Stimulated activated CD8-positive, alpha-beta memory T cell treated with anti-CD3 and anti-CD28 coated beads, Interleukin-7, amount 100 ng/mL, for 48 hours (primary cell): ENCODE measurements around the gene CDRT4.
"Not testable (repeated sequence)": the region's sequence is repeated elsewhere in the genome, so short reads cannot be mapped to it uniquely, and the experiment has no call there.

Source experiments
- DNase-seq, 2 donors: peaks; one replicate each; pipeline ENCODE4 v3.0.0-alpha.2; 2020; ENCODE audit warnings: low read depth in 1 of 2; ENCODE audit errors: extremely low read depth in 1 of 2

Gene CDRT4

DNA sequence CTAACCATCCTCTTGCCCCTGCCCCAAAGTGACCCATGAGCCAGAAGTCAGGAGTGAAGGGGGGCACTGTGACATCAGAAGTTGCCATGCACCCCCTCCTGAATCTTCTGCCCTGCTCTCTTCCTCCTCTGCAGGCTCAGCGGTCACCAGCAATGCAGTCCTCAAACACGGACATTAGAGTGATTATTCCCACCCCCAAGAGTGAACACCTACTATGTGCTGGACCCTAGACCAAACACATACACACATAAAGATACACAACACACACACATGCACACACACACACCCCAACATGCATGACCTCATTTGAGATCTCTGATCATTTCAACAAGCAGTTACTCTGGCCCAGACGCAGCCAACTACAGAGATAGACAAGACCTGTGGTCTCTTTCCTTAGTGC, at the start of gene CDRT4:
TSS of gene CDRT4 (minus strand) at position 30 of the 400 bp plus-strand sequence. CDS start 27,383 bp downstream, outside the sequence.
- no peak for DNase-seq

DNA sequence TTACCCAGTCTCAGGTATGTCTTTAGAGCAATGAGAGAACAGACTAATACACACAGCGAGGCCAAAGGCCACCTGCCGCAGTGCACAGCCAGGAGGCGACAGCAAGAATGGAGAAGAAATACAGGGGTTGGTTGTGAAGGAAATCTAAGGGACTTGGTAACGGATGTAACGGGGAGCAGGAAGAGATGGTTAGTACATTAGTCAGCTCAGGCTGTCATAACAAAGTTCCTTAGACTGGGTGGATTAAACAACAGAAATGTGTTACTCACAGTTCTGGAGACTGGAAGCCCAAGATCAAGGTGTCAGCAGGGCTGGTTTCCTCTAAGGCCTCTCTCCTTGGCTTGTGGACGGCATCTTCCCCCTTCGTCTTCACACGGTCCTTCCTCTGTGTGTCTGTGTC, 48.7 kb upstream of the CDRT4 start:
- DNase-seq = no peak

DNA sequence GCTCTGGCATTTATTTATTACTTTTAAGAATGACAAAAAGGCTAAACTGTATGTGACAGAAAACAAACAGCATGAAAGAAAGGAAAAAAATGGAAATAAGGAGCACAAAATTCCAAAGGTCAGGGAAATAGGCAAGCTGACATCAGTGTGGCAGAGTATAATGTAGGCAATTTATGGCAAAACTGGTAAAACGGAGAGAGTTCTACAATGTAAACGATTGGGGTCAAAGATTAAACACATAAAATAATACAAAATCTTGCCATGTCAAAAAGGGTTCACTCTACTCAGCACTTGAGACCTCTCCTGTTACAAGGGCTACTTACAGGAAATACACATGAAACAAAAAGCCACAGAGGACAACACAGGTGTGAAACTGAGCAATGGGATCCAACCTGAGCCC, 47.0 kb upstream of the CDRT4 start:
- DNase-seq = no peak

DNA sequence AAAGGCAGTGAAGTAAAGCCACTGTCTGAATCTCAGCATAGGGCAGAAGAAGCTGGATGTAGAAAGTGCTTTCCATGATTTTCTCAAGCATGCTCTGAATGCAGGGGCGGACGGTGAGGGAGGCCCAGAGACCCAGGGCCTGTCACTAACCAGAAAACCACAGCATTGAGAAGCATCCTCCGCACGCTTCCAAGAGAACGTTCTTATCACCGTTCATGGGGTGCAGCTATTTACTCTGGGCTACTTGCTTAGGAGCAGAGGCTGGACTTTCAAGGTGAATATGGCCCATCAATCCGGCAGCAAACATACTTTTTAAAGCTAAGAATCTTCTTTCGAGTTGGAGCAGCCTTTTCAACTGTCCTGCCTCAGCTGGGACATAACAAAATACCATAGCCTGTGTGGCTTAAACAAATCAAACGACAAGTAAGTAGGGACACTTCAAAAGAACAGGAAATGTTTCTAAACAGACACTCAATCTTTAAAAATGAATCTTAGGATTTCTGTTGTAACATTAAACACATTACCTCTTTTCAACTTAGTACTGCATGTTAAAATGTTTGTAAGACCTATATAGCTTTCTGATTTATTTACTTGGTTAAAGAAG, 46.5 kb upstream of the CDRT4 start:
- no peak for DNase-seq

DNA sequence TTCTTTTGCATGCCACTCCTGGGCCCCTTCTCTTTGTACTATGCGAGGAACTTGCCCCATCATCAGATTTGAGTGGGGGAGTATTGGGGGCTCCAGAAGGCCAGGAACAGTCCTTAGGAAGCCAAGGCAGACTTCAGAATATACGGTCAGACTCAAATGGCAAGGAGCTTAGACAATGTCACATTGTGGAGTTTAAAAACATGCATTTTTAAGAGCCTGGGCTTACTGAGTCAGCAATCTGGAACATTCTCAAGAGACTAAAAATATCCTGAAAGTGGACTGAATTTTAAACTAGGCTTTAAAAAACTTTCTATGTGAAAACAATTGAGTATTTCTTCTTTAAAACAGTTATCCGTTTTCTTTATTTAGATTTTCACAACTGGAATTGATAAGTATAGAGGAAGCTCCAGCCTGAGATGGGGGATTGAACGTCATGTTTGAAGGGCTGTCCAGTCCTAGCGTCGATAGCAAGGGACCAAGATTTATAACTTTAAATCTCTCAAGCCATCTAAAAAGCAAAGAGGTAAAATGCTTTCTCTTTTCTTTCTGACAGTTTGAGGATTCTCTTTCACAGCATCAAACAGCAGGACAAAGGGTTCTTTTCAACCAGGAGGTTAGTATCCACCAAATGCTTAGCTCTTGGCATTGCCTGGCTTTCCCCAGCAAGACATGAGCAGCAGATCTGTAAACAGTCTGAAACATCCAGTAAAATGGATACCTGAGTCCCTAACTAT, 45.8 kb upstream of the CDRT4 start:
- DNase-seq = no peak

DNA sequence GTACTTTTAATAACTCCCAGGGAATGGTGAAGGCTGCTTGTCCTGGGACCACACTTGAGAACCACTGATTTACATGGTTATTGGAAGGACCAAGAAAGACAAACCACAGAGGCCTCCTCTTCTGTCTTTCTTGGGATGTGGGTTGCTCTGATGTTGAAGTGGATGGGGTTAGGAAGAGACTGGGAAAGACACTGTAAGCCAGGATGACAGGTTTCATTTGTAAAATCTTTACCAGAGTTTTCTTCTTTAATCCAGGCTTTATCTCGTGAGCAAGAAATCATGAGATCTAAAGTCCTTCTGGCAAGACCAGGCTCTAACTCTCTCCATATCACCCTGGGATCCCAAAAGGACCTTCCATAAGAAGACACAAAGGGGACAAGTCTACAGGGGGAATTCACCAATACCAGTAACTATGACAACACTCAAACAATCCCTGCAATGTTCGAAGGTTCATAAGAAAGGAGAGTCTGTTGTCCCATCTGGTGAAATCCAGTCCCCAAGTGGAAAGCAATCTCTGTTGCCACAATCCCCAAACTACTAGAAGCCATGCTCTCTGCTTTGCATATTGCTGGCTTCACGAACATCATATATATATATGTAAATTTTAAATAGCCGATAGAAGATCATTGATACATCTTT, 44.8 kb upstream of the CDRT4 start:
- no peak for DNase-seq

DNA sequence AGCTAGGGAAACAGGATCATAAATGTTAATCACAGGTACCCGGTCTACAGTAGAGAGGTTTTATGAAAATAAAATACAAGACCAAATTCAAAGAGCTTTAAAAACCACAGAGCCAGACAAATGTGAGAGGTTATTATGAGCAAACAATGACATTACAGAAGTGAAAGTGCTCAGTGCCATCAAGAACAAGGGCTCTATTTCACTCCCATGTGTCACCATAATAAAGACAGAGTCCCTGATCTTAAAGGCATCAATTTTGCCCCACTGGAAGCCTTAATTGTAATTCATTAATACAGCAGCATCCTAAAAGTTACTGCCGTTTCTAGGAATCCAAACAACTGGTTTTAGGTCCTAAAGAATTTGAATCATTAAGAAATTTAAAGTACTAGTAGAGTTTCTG, 43.7 kb upstream of the CDRT4 start:
- DNase-seq = no peak

DNA sequence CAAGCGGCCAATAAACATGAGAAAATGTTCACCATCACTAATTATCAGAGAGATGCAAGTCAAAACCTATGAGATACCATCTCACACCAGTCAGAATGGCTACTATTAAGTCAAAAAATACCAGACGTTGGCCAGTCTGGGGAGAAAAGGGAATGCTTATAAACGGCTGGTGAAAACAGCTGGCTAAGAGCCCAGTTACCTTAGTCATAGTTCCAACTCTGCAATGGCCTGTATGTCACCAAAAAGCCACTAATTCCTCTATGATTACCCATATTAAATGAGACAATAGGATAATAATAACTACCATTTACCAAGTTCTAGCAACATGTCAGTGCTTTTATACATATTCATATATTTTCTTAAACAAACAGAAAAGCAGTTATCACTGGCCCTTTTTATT, 42.9 kb upstream of the CDRT4 start:
- DNase-seq = no peak

DNA sequence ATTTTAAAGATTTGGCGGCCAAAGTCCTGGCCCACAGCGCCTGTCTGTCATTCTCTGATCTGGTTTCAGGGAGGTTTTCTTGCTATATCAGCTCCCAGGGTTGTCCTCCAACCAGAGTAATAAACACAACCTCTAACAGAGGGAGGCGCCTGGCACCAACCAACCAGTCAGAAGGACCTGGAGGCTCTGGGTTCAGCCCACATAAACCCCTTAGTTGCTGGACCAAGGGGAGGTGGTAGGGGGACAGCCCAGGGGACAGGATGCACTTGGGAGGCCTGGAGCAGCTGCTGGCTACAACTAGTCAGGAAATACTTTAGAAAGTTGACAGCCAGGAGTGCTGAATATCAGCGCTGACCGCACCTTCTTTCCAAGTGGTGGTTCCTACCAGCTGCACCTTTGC, 41.7 kb upstream of the CDRT4 start:
- DNase-seq = no peak

DNA sequence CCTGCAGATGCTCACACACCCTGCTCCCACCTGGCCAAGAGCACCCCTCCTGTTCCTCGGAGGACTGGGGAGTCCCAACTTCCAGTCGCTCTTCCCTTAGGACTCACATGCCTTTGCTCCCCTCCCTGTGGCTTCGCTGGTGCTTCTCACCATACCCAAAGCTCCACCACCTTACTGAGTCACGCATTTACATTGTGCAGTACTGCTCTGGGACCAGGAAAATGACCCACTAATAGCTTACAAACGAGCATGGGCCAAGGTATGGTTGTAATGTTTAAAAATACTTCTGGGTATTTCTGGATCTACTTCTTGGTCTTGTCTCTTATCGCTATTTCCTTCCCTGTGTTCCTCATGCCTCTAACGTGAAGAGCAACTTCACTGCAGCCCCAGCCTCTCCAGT, 41.0 kb upstream of the CDRT4 start:
- no peak for DNase-seq

DNA sequence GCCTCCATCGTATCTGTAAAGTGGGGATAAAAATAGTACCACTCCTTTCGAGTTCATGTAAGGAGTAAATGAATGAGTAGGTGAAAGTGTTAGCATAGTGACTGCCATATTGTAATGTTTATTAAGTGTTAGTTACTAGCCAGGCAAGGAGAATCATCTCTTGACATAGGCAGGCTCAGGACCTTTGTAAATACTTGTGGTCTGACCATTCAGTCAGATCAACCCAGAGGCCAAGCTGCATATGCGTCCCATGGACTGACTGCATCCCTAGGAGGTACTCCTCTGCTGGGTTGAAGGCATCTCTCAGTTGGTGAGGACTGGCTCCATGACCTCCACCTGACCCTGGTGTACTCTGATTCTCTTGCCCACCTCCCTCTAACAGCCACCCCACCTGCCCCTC, 40.5 kb upstream of the CDRT4 start:
- no peak for DNase-seq

DNA sequence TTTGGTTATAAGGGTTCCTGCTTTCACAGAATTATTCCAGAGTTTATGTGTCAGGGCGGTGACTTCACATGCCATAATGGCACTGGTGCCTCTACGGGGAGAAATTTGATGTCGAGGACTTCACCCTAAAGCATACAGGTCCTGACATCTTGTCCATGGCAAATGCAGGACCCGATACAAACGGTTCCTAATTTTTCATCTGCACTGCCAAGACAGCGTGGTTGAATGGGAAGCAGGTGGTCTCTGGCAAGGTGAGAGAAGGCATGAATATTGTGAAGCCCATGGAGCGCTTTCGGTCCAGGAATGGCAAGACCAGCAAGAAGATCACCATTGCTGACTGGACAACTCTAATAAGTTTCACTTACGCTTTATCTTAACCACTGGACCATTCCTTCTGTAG, 39.6 kb upstream of the CDRT4 start:
- DNase-seq = no peak

DNA sequence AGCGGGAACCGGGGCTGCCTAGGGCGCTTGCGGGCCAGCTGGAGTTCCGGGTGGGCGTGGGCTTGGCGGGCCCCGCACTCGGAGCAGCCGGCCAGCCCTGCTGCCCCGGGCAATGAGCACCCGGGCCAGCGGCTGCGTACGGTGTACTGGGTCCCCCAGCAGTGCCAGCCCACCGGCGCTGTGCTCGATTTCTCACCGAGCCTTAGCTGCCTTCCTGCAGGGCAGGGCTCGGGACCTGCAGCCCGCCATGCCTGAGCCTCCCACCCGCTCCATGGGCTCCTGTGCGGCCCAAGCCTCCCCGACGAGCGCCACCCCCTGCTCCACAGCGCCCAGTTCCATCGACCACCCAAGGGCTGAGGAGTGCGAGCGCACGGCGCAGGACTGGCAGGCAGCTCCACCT, 38.3 kb upstream of the CDRT4 start:
- DNase-seq = not testable (repeated sequence)

DNA sequence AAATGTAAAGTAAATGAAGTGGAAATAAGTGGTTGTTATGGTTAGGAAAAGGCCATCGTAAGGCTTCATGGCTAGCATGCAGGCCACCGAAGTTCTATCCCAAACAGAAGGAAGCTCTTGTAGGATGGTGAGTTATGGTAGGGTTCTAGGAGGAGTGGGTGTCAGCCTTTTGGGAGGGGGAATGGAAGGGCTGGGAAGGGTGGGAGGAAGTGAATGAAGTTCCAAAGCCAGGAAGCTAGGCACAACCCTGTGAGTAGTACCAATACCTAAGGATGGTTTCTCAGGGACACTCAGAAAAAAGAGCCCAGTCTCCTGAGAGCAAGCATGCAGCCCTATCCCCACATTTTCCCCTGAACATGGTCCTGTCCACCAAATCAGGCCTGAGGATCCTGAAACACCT, 36.3 kb upstream of the CDRT4 start:
- DNase-seq = no peak

DNA sequence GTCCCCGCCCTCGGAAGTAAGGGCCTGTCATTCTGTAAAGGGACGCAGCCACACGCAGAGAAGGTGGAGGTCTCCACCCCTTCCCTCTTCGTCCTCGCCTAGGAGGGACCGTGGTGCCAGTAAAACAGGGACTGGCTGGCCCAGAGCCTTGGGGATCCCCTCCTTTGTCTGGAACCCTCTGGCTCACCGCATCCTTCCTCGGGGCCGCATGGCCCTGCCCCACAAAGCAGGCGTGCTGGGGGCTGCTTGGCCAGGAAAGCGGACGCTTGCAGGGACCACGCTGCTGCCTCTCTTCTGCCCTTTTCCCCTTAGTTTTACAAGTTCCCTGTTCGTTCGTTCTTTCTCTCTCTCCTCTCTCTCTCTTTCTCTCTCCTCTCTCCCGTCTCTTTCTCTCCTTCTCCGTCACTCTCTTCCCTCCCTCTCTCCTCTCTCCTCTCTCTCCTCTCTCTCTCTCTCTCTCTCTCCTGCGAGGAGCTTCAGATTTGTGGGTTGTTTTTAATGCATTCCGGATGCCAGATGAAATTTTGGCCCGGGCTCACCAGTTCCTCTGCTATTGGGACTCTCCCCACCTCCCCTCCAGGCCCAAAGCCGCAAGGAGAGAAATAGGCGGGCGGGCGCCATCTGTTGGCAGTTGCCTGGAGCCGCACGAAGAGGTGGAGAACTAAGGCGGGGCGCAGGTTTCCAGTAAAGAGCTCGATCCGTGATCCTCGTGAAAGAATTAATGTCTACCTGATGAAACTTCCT, 35.1 kb upstream of the CDRT4 start:
- DNase-seq = peak; percentile 55 to 63

DNA sequence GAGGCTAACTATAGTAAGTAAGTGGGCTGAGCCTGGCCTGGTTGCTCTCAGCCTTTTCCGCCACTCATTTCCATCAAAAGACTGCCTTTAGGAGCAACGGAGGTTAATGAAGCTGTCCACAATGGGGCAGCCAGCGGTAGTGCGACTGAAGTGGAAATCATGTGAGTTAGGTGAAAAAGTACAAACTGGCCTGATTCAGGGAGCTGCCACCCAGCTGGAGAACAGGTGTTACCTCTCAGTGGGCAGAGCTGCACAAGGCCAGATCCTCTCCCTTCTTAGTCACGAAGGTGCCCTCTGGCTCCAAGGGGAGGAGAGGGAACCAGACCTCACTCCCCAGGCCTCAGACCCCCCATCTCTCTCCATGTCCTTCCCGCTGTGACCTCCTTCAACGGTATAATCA, 34.4 kb upstream of the CDRT4 start:
- no peak for DNase-seq

DNA sequence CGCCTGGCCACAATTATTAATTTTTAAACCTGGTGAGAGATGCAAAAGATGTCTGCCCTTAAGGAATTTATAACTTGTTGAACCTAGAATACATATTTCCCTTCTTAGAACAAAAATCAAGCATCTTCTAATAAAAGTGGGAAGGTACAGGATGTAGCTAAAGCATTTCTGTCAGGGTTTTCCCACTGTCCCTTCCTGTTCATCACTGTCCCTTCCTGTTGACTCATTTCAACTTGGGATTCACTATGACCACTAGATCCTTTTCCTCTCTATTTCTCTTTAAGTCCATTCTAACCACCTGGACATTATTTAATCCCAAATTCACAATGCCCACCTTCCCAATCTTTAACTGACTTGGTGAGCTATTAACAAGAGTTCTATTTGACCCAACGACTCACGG, 33.9 kb upstream of the CDRT4 start:
- DNase-seq = no peak

DNA sequence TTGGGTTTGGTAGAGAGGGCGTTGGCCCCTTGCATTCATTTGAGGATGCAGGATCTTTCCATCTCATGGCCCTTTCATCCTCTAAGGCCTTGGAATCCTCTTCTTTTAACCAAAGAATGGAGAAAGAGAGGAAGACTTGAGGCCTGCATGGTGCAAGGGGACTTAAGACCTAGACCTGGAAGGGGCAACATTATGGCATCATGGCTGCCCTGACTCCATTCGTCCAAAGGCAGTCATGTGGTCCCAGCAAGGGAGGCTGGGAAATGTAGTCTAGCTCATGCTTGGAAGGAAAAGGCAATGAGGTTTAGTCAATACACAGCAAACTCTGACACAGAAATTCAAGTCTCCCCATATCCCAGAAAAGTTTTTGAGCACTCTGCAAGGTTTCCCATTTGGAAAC, 30.7 kb upstream of the CDRT4 start:
- DNase-seq = no peak

DNA sequence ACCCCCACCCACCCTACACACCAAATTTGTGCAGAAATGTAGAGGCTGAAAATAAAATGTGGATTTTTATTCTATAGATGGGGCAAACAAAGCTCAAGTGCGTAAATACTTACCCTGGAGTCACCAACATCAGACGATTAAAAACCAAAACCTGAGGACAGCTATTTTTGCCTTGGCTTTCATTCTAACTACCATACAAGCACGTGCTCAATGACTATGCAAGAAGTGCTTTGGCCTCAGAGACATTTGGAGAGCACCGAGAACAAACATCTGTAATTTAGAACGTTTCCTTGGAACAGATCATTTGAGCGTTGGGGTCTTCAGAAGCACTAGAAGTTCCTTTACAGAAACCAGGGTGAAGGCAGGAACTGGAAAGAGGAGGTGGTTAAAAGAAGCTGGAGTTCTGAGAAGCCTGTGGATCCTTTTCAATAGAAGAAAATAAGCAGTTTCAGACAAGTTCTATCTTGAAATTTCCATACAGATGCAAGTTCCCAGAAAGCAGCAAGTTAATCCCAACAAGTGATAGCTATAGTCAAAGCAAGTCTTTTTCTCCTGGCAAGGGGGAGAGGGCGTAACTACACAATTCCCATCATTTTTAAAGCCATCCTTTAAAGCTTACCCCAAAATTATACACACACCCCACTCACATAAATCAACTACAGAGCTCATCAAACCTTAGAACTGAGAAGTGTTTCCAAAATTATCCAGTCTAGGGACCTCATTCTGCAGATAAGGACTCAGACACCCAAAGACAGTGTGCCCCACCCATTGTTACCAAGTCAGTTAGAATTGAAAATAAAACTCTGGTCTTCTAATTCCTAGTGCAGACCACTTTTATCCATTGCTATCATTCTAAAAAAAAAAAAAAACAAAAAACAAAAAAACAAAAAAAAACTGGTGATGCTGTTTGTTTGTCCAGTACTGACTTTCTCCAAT, 29.6 kb upstream of the CDRT4 start:
- no peak for DNase-seq

DNA sequence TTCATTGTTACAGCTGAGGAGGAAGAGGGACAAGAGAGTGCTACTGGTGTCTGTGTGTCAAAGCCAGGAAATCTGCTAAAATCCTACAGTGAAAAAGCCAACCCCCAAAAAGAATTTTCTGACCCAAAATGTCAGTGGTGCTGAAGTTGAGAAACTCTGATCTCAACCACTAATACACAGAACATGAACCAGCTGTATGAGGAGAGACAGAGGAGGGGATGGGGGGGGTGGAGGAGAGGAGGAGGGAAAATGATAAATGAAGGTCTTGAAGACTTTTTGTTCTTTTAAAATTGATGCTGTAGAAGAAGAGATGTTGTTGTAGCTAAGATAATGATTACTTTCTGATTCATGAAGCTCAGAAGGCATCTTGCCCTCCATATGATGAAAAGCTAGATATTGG, 27.4 kb upstream of the CDRT4 start:
- no peak for DNase-seq

DNA sequence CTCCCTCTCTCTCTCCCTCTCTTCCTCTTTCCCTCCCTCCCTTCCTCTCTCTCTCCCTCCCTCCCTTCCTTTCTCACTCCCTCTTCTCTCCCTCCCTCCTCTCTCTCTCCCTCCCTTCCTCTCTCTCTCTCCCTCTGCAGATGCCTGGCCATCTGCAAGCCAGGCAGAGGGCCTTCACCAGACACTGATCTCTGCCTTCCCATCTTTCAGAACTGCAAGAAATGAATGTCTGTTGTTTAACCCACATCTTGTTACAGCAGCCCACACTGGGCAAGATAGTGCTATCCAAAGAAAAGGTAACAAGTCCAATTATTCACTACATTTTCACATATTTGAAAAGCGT, 26.2 kb upstream of the CDRT4 start:
- DNase-seq = no peak
